Aorta (tissue), 5 donors: ENCODE measurements around the gene TMEM125. TPM values are rescaled to one million over a fixed set of nuclear protein-coding genes. Genes with fewer than 3 reads are reported as not detected.

Source experiments
- ATAC-seq: fragments of 200-7000 bp; cut with Tn5 transposase; one replicate; pipeline ENCODE4 v1.9.1; 2022; ENCODE audit warnings: moderate library complexity; ENCODE audit not compliant: low FRiP score
- DNase-seq, 2 donors: peaks; one replicate each; pipeline ENCODE4 v3.0.0-alpha.2; 2020
- H3K27ac ChIP-seq, 2 donors: one replicate each; pipeline ENCODE4 v1.5.1; 2013; ENCODE audit warnings: low read length in 2 of 2, mild to moderate bottlenecking in 2 of 2, moderate library complexity in 2 of 2, control low read depth in 1 of 2, inconsistent platforms in 1 of 2, low read depth in 1 of 2
- H3K27me3 ChIP-seq, 2 donors: one replicate each; pipeline ENCODE4 v1.6.1; 2013; ENCODE audit warnings: control low read depth in 1 of 2, low read length in 1 of 2, mild to moderate bottlenecking in 1 of 2, moderate library complexity in 1 of 2; ENCODE audit not compliant: insufficient read depth in 2 of 2, control insufficient read depth in 1 of 2
- H3K36me3 ChIP-seq, 2 donors: one replicate each; pipeline ENCODE4 v1.6.1; 2013; ENCODE audit warnings: control low read depth in 1 of 2, low read length in 1 of 2, mild to moderate bottlenecking in 1 of 2; ENCODE audit not compliant: insufficient read depth in 2 of 2, control insufficient read depth in 1 of 2
- H3K4me1 ChIP-seq, 2 donors: one replicate each; pipeline ENCODE4 v1.6.1; 2013; ENCODE audit warnings: low read length in 2 of 2, control low read depth in 1 of 2, mild to moderate bottlenecking in 1 of 2, moderate library complexity in 1 of 2; ENCODE audit not compliant: insufficient read depth in 2 of 2, control insufficient read depth in 1 of 2
- H3K4me3 ChIP-seq, 2 donors: one replicate each; pipeline ENCODE4 v1.5.1; 2013; ENCODE audit warnings: low read length in 2 of 2, control low read depth in 1 of 2, mild to moderate bottlenecking in 1 of 2
- H3K9me3 ChIP-seq: one replicate; pipeline ENCODE4 v1.6.1; 2013; ENCODE audit warnings: mild to moderate bottlenecking, low read length; ENCODE audit not compliant: control insufficient read depth
- WGBS, 2 donors: extraction: QIAGEN DNeasy Blood & Tissue Kit; methylation state at CpG; one replicate each; pipeline ENCODE4 v1.1.7; 2013; 5-methylcytosine and 5-hydroxymethylcytosine counted together
- intact Hi-C, 2 donors: fragments of 100-400 bp; cut with DNase I; formaldehyde crosslinking; loops; one replicate each; pipeline versions ENCODE4 v1.14.2 to v1.15.0; 2022
- long read RNA-seq, 2 donors: library from polyadenylated mRNA; unstranded; transcript quantifications; one replicate each; pipeline ENCODE4 v2.0.0, GENCODE V29; 2020 to 2021
- polyA plus RNA-seq, 2 donors: library from polyadenylated mRNA; stranded (reverse); fragments of 200-250 nt; gene quantifications; one replicate each; pipeline ENCODE4 v1.2.3, GENCODE V29; 2013
- total RNA-seq, 2 donors: library from RNA; stranded (reverse); fragmentation: NEBNext Ultra II Directional; extraction: Animal tissue kit (Norgen Biotek cat#: 25700); gene quantifications; one replicate each; pipeline ENCODE4 v1.2.1, GENCODE V29; 2021
- donor health status: healthy with polysubstance abuse.
- donor health status: Bipolar disorder and iron deficiency.
- donor health status: DM: no; HTN: no; CAD: no.
- donor health status: DM: no; HTN: no; CAD: no.
- donor health status: DM: yes; HTN: yes; CAD: no.

The TMEM125 gene
- total RNA-seq (not detected), polyA plus RNA-seq (1 to 10 TPM in 1 of 2 donors, not detected in 1; 6.1 TPM)
- long read RNA-seq, donor 1: 0 reads
- long read RNA-seq, donor 2: 0 reads

GRCh38 chr1:43269627-43270375 is at the start of gene TMEM125:
Gene TMEM125 (plus strand): TSS chr1:43269983. CDS start chr1:43272723, 2,740 bp downstream.
- ATAC-seq: no peak
- intact Hi-C loops: no loop called here
- Histone ChIP-seq H3K4me3 (no peak within 1 kb of the TSS), H3K4me1 (no peaks in the 10 kb centered on the region), H3K27ac (no peak within 1 kb of the TSS), H3K36me3 (no peaks in the 10 kb centered on the region), H3K27me3 (no peaks in the 10 kb centered on the region), H3K9me3 (no peaks in the 10 kb centered on the region)
- peak in 1 of 2 donors; percentile 59 for DNase-seq
- 69 to 80% methylated on average over 7 of the region's 7 CpGs for WGBS, 2 donors

DNA sequence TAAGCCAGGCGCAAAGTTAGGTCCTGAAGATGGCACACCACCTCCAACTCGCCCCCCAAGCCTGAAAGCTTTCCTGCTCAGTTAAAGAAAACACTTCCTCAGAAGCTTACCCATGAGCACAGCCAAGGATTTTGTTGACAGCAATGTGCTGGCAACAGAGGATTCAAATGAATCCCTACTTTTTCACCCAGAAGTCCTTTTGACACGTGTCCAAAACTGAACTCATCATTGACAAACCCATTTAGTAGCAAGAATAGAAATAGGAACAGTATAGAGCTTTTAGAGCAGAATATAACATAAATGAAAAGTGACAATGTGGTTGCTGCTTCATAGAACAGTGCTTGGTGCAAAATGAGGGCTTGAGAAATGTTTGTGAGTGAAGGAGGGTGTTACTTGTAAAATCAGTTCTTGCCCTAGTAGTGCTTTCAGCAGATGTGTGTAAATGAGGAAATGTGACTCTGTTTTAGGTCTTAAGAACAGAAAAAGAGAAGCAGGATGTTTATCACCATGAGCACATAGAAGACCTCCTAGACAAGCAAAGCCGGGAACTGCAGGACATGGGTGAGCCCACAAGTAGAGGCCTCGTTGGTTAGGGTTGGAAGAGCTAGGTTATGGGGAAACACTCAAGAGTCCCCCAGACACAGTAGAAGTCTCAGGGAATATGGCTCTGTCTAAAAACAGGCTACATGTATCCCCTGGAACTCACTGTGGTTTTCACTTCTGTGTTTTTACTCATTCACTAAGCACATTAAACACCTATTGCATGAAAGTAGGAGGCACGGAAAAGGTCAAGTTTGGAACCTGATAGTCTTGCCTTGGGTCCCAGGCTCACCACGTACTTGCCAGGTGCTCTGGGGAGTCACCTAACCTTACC is 48.6 kb upstream of the TMEM125 start:
- DNase-seq (no peak), ATAC-seq (no peak)
- Histone ChIP-seq H3K27me3 (no peaks in the 10 kb centered on the region), H3K4me3 (no peak overlapping the region), H3K36me3 (no peaks in the 10 kb centered on the region), H3K4me1 (no peaks in the 10 kb centered on the region), H3K9me3 (no peaks in the 10 kb centered on the region), H3K27ac (no peak overlapping the region)
- intact Hi-C loops: no loop called here
- 76 to 77% methylated on average over 7 of the region's 7 CpGs for WGBS, 2 donors

DNA sequence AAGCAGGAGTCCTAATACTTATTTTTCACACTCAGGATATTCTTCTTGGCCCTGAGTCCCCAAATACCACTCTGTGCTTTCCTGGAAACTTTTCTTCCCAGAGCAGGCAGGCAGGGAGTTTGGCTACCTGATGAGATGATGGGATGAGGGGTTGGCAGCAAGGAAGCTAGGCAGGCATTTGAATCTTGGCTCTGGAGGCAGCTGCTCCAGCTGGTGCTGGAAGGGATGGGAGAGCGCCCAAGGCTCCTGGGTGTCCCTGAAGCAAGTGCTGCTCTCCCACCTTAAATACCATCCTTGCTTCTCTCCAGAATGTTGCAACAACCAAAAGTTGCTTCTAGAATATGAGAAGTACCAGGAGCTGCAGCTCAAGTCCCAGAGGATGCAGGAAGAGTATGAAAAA is 48.0 kb upstream of the TMEM125 start:
- WGBS, 2 donors: 92 to 93% methylated on average over 1 of the region's 1 CpG
- H3K27ac ChIP-seq: no peak overlapping the region
- H3K36me3 ChIP-seq: no peaks in the 10 kb centered on the region
- H3K27me3 ChIP-seq: no peaks in the 10 kb centered on the region
- intact Hi-C loops: no loop called here
- H3K4me3 ChIP-seq: no peak overlapping the region
- H3K9me3 ChIP-seq: no peaks in the 10 kb centered on the region
- ATAC-seq (no peak), DNase-seq (no peak)
- no peaks in the 10 kb centered on the region for H3K4me1 ChIP-seq

DNA sequence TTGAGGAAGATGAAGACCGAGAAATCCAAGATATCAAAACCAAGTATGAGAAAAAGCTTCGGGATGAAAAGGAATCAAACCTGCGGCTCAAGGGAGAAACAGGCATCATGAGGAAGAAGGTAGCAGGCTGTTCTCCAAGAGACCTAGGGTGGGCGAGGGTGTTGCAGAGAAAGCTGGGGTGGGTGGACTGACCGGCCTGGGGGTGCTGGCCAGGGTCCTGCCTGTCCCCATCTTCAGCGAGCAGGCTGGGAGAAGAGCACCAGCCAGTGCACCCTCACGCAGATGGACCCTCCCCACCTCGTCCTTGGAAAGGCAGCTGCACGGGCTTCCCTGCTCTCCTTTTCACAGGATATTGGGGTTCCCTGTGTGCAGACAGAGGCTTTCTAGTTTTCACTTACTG is 46.9 kb upstream of the TMEM125 start:
- Histone ChIP-seq H3K9me3 (no peaks in the 10 kb centered on the region), H3K27ac (no peak overlapping the region), H3K4me3 (no peak overlapping the region), H3K4me1 (no peaks in the 10 kb centered on the region), H3K36me3 (no peaks in the 10 kb centered on the region), H3K27me3 (no peaks in the 10 kb centered on the region)
- no peak for DNase-seq
- WGBS, 2 donors: 62 to 70% methylated on average over 9 of the region's 9 CpGs
- ATAC-seq: no peak
- intact Hi-C loops: no loop called here

- no peak for ATAC-seq
- intact Hi-C loops: no loop called here
Observed at GRCh38 chr1:43225168-43225567, 44.6 kb upstream of the TMEM125 start.

DNA sequence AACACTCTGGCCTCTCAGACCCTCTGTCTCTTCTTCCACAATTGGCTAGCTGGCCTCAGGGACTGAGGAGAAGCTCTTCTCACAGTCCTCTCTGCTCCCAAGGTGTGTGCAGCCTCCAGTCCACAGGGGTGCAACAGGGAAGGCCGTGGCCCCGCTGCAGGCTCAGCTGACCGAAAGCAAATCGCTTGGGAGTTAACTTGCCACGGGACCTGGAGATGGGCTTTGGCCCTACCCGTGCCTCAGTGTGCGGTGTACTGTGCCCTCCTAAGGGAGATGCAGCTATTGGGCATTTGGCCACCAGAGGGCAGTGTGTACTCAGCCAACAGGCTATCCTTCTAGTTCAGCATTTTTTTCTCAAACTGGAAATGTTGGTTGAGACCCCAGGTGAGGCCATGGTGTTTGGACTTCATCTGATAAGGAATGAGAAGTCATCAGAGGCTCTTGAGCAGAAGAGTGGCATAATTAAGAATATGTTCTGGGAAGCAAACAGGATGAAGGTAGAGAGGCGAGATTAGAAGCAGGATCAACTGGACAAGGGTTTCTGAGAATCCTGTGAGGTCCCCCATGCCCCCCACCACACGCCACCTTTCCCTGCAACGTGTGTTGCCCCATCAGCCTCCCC is 42.5 kb upstream of the TMEM125 start:
- peak; percentile 86 for ATAC-seq
- no peaks in the 10 kb centered on the region for H3K4me1 ChIP-seq
- intact Hi-C loops: loop anchor here (2.0 kb wide), 2 partner anchors 186 to 188 kb away; no protein-coding TSS in a partner anchor
- no peaks in the 10 kb centered on the region for H3K27me3 ChIP-seq
- DNase-seq: peak; percentile 88 to 94
- H3K9me3 ChIP-seq: no peaks in the 10 kb centered on the region
- H3K36me3 ChIP-seq: no peaks in the 10 kb centered on the region
- WGBS, 2 donors: 11 to 14% methylated on average over 10 of the region's 10 CpGs
- no peak overlapping the region for H3K27ac ChIP-seq
- no peak overlapping the region for H3K4me3 ChIP-seq

More at GRCh38 chr1:43225168-43225567, 44.6 kb upstream of the TMEM125 start:
- Histone ChIP-seq H3K27me3 (no peaks in the 10 kb centered on the region), H3K27ac (no peak overlapping the region), H3K4me1 (no peaks in the 10 kb centered on the region), H3K9me3 (no peaks in the 10 kb centered on the region), H3K4me3 (no peak overlapping the region), H3K36me3 (no peaks in the 10 kb centered on the region)
- 66 to 67% methylated on average over 3 of the region's 3 CpGs for WGBS, 2 donors
- no peak for DNase-seq

DNA sequence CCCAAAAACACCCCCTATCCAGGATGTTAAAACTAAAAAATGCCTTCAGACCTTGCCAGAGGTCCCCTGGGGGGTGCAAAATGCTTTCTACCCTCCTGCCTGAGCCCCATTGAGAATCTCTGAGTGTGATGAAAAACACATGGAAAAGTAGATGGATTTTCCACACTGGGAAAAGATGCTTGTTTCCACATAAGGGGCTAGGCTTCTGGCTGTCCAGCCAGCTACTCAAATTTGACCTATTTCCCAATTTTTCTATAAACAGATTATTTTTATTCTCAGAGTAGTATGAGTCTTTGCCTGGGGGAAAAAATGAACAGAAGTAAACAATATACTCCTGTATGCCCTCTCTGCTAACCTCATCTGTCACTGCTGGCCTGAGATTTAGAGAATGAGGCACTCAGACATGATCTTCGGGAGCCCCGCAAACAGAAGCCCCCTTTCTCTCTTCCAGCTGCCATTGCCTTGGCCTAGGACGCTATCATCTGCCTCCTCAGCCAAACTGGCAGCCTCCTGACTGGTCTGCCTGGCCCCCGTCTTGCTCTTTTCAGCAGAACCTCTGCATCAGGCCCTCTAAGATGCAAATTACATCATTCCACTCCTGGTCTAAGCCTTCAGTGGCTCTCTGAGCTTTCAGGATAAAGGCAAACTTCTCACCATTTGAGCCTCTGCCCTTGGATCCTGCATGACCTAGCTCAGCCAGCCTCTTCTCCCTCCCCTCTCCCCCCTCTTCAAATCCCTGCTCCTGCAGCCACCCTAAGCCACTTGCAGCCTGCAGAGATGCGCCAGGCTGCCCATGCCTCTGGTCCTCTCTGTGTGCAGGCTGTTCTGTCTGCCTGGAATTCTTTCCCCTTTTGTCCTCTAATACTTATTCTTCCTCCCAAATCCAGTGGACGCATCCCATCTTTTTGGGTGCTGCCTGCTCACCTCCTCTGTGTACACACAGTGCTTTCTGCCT is 39.7 kb upstream of the TMEM125 start:
- no peaks in the 10 kb centered on the region for H3K4me1 ChIP-seq
- no peak for DNase-seq
- H3K9me3 ChIP-seq: no peaks in the 10 kb centered on the region
- WGBS, 2 donors: 84 to 86% methylated on average over 6 of the region's 6 CpGs
- H3K4me3 ChIP-seq: no peak overlapping the region
- H3K36me3 ChIP-seq: no peaks in the 10 kb centered on the region
- no peak overlapping the region for H3K27ac ChIP-seq
- intact Hi-C loops: no loop called here
- peak; percentile 20 for ATAC-seq
- no peaks in the 10 kb centered on the region for H3K27me3 ChIP-seq

- no peak overlapping the region for H3K27ac ChIP-seq
- H3K36me3 ChIP-seq: no peaks in the 10 kb centered on the region
- no peak for DNase-seq
- no peaks in the 10 kb centered on the region for H3K4me1 ChIP-seq
- H3K27me3 ChIP-seq: no peaks in the 10 kb centered on the region
- H3K4me3 ChIP-seq: no peak overlapping the region
- intact Hi-C loops: no loop called here
- no peaks in the 10 kb centered on the region for H3K9me3 ChIP-seq
- peak; percentile 66 for ATAC-seq
- WGBS, 2 donors: 26 to 28% methylated on average over 4 of the region's 4 CpGs
Observed at GRCh38 chr1:43232074-43232473, 37.7 kb upstream of the TMEM125 start.
